Mucosa of gallbladder (tissue), 1 donor: ENCODE data around the gene PAQR5. TPM values are rescaled to one million over a fixed set of nuclear protein-coding genes. Genes with fewer than 3 reads are reported as not detected.

Source experiments
- total RNA-seq: library from RNA; stranded (reverse); gene quantifications from one replicate; pipeline ENCODE4 v1.2.1, GENCODE V29; 2021
- donor health status: DM: no; HTN: no; CAD: no.

Gene PAQR5
- total RNA-seq, 1 donor from 2014 or later: 20.5 TPM

Other genes with a start within 250 kb of the PAQR5 start
- gene GLCE, start 138.3 kb upstream of the PAQR5 start, total RNA-seq: 21.8 TPM
- 3.9 TPM for gene KIF23, start 115.4 kb downstream of the PAQR5 start, total RNA-seq
- gene RPLP1, start 153.9 kb downstream of the PAQR5 start, total RNA-seq: 1,562 TPM